HL-60/S4 treated with phorbol 12-myristate 13-acetate at 8.2 ng/mL for 4 days and 3 days (cell line): Measurements from ENCODE around the gene NCKAP5.

Experiments used
- in situ Hi-C: fragments of 300-500 bp; cut with MboI; formaldehyde crosslinking; loops from 2 replicates; pipeline ENCODE4 v1.15.0; 2022; ENCODE audit warnings: low sequenced_read_pairs

The NCKAP5 gene

DNA sequence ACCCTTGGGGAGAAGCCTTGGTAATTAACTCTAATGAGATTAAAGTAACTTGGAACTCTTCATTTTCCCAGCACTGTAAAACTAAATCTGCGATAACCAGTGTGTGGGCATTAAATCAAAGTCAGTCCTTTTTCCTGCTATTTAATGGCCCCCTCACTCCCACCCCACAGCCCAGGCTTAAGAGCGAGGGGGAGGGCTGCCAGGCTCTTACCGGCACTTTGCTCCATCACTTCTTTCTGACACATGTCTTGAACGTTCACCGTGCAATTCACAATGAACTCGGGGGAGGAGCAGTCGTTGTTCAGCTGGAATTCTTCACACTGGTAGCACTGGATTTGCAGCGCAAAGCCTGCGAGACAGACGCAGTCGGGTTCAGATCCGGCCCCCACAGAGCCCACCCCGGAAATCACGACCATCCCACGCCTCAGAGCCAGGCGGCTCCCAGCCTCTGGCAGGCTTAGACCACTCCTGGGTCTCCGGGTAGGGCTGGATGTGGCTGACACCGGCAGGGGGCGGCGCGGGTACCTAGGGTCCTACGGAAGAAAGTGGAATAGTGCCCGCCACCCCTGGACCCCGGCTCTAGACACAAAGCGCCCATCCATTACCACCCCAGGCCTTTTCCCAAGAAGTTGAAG lies 900.0 kb downstream of the NCKAP5 start:
- in situ Hi-C loops, result no loop called here

GRCh38 chr2:132667706-132668105 lies 900.6 kb downstream of the NCKAP5 start:
- in situ Hi-C loops, result no loop called here

DNA sequence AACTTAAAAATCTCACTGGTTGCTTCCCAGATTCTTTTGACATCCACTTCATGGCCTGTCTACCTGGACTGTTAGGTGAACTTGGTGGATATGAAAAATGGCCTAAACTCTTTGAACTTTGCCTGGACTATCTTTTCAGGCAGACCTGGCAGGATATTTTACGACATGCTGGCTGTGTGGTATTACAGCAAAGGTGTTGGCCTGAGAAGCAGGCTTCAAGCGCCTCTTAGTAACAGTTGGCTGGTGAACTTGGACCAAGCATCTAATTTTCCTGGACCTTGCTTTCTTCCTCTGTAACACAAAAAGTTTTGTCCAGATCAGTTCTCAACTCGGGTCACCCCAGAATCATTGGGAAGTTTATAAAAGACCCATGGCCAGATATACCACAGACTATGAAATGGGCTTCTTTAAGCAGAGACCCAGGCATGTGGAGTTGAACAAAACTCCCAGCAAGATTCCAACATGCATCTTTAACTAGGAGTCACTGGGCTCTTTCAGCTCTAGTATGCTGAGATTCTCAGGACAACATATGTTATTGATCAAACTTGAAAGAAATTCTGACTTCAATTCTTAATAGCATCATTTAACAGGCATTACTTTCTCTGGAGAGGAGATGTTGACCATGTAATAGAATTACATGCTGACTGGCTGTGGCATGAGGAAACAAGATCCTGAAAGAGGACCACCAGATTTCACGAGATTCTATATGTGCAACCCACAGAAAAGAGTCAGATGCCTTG lies 902.7 kb downstream of the NCKAP5 start:
- in situ Hi-C loops, result no loop called here

GRCh38 chr2:132664096-132664495 lies 904.2 kb downstream of the NCKAP5 start:
- in situ Hi-C loops, result no loop called here

DNA sequence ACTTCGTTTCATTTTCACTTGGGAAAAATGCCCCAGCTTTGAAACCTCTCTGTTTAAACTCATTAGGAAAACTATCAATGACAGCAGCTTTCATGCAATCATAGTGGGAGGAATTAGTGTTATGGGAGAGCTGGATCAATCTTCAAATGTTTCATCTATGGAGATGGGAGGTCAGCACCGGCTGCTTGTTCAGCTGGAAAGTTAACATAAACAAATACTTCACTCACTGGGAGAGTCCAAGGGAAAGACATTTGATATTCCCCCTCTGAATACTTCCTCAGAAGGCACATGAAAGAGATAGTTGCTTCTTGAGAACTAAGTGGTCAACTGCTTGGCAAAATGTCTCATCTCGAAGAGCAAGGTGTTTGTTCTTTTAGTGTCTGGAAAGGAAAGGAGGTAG lies 905.5 kb downstream of the NCKAP5 start:
- in situ Hi-C loops, result no loop called here

DNA sequence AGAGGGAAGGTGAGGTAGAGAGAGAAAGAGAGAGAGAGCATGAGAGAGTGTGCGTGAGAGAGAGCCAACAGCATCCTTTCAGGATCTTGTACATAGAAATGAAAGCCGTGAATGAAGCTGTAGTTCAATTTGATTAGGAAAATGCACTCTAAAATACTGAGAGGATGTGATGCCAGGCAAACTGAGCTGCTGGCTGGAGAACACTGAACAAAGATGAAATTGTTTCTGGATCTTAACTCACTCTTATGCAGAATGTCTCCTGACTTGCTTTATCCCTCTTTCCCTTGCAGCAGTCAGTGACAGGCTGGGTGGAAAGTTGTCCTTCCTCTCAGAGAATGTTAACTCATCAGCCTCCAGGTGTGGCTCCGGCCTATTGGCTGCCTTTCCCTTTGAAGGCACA lies 908.9 kb downstream of the NCKAP5 start:
- in situ Hi-C loops, result no loop called here

DNA sequence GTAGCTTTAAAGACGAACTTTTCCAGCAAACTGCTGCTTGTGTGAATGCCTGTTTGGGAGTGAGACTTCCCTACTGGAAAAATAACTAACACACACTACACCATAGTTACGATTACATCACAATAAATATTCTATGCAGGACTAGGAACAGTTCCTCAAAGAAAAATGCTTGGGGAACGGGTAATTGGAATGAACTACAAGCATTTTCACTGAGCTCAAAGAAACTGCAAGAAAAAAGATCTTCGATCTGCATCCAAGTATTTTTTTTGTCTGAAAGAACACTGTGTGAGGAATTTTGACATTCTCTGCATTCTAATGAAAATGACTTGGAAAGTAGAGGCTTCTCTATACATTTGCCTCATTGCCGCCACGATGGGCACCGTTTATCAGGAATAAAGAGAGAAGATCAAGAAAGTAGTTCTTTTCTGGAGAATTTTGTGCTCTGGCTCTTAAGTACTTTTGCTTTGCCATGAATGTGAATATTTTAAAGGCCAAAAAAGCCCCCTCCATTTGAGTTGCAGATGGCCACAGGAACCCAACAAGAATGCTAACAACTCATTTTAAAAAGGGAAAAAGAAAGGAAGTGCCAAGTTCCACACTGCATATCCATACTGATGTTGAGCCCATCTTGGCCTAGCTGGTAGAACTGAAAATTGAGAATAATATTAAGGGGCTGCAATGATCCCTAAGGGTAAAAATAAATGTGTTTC lies 911.8 kb downstream of the NCKAP5 start:
- in situ Hi-C loops, result no loop called here

- in situ Hi-C loops, result no loop called here
These were observed 913.3 kb downstream of the NCKAP5 start for GRCh38 chr2:132654968-132655367.

DNA sequence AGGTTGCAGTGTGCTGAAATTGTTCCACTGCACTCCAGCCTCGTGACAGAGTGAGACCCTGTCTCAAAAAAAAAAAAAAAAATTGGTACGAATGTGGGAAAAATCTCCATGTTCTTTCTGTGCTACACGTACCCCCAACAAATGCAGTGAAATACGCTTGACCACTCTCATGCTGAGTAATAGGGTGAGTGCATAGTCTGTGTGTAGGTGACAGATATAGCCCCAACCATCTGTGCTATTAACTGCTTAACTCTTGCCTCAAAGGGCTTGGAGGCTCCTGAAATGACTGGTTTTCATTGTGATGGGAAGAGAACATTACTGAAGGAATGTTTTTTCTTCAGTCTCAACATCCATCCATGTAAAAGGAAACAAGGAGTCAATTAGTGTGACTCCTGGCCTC lies 913.9 kb downstream of the NCKAP5 start:
- in situ Hi-C loops, result no loop called here

- in situ Hi-C loops, result no loop called here
These were observed 915.8 kb downstream of the NCKAP5 start for GRCh38 chr2:132652474-132652873.

DNA sequence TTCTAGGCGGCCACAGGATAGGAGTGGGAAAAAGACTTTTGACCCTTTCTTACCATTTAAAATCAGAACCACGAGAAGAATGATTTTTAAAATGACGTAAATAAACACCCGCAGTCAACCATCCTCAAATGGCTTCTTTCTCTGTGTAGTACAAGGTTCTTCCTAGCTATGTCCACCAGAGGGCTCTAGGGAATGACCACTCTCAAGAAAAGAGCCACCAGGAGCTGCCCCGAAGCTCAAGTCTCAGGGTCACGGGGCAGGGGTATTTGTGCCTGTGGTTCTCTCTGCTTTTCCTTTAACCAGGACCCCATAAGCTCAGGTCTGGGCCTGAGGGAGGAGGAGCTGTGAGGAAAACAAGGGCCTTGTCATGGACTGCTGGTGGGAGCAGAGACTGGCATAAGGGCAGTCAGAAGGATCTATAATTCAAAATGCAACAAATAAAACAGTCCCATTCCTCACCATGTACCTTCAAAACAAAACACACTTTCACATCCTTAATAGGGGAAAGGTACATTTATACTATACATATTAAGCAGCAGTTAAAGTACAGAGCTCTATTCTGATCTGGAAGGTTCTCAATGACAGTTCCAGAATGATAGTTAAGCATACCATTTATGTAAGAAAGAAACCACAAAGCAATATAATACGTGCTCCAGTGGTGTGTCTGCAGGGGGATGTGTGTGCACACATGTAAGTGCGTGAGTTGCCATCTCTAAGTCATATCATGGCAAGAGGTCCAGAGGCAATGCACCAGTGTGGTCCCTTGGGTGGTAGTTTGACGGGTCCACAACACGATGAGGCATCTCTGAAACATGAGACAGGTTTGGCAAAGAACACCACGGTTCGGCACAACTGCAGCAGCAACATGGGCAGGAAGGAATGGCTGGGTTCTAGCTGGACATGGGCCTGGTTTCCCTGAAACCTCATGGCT lies 916.9 kb downstream of the NCKAP5 start:
- in situ Hi-C loops, result no loop called here

DNA sequence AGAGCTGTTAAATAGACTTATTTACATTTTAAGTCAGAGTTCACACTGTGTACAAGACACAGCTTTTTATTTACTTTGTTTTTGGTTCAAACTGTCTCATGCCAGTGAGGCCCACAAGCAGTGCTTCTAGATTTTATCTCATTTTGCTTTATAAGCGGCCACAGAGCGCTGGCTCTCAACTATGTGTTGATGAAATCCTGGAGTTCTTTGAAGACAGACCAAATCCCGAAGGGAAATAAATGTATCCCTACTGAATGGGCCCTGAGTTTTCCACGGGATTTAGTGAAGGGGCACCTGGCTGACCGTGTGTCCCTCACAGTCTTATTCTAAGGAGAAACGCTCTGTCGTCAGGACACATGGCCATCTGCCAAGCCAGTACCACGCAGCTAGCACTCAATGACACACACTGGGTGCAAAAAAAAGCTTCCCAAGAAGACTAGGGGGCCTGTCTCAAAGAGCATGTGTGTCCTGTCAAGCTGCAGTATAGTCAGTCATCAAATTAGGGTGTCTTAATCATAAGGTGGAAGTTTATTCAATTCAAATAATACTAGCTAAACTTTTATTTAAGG lies 921.6 kb downstream of the NCKAP5 start:
- in situ Hi-C loops, result no loop called here

DNA sequence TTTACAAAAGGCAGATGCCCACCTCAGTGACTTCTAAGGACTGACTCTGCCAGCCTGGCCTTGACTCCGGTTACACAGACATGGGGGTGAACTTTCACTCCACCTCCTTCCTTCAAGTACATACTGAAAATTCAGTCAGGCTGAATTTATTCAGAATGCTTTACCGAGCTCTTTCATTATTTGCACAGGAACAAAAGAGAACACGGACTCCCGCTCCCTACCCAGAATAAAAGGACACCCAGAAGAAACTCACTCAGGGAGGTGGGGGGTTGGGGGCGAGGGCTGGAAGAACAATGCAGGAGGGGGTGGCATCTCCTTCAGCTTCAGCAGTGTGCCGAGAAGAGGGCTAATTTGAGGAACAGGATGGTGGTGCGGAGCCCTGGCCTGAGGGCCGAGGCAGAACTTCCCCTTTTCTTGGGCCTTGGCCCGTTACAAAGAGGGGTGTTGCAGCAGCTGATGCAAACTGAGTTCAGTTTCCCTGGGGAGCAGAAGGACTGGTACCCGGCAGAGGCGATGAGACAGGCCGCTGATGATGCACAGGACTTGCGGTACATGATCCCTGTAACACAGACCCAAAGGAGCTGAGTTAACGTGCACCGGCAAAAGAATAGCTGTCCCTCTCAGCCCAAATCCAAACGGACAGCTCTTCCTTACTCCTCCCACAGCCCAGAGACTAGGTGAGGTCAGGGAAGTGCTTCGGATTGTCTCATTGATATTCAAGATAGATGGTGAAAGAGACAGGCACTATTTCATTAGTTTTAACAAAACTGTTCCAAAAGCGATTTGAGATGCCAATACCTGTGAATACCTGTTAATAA lies 922.3 kb downstream of the NCKAP5 start:
- in situ Hi-C loops, result no loop called here

DNA sequence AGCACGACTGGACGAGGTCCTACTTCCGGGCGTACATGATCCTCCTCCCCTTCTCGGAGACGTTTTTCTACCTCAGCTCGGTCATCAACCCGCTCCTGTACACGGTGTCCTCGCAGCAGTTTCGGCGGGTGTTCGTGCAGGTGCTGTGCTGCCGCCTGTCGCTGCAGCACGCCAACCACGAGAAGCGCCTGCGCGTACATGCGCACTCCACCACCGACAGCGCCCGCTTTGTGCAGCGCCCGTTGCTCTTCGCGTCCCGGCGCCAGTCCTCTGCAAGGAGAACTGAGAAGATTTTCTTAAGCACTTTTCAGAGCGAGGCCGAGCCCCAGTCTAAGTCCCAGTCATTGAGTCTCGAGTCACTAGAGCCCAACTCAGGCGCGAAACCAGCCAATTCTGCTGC lies 923.1 kb downstream of the NCKAP5 start:
- in situ Hi-C loops, result no loop called here

GRCh38 chr2:132642415-132642814 lies 925.8 kb downstream of the NCKAP5 start:
- in situ Hi-C loops, result no loop called here

DNA sequence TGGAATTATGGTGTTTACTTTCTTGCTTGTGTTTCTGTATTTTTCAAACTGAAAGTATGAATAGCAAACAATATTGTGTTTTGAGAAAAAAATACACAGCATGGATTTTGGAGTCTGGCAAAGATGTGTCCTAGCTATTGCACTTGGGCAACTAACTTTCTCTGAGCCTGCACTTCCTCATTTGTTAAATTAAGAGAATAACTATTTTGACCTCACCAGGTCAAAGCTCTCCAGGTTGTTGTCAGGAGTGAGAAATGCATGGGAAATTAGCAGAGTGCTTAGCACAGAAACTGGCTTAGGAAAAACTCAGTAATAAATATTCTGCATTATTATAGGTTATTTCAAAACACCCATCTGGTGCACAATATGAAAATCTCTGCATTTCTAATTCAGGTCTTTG lies 926.4 kb downstream of the NCKAP5 start:
- in situ Hi-C loops, result no loop called here

- in situ Hi-C loops, result no loop called here
These were observed 928.1 kb downstream of the NCKAP5 start for GRCh38 chr2:132640116-132640515.

DNA sequence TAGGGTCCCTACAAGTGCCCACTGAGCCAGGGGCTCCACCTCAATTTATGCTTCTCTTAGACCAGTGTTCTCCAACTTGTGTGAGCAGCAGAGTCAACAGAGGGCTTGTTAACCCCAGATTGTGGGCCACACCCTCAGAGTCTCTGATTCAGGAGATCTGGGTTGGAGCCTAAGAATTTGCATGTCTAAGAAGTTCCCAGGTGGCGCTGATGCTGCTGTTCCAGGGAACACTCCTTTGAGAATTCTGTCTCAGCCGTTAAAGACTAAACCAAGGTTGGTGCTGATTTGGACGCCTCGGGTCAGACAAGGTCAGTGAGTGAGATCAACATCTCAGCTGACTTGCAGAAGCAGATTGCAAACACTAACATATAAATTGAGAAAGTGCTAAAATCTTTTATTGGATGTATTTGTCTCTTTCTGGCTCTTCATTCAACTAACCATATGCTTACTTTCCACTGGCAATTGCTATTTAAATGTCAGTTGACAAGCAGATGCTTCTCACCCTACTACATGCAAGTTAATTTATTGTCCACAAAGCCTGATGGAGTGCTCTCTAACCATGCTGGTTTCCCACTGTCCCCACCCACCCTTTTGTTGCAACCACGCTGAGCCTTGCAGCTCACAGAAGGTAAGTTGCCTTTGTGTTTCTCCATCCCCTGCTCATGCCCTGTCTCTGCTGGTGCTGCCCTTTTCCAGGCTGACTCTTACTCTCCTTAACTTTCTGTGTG lies 929.8 kb downstream of the NCKAP5 start:
- in situ Hi-C loops, result no loop called here

DNA sequence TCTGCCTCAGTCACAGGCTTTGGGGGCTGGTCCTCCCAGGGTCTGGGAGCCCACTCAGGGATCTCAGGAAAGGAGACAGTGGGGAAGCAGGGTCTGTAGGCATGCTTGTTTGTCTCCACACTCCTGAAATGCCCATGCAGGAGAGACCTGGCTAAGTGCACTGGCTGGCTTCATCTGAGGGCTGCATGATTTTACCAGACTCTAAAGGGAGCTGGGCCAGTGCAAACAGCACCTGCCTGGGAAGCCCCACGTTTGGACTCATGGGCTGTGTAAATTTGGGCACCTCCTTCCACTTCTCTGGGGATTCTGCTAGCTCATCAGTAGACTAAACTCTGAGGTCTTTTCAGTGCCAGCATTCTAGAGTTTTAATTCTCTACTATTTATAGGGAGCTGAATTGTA lies 931.9 kb downstream of the NCKAP5 start:
- in situ Hi-C loops, result no loop called here
